GM21619 (cell line): ENCODE results near the gene DACH1.

Source experiments
- ATAC-seq: cut with Tn5 transposase; IDR thresholded peaks from one replicate; pipeline ENCODE4 v1.9.1; 2021; ENCODE audit not compliant: unreplicated experiment

Gene DACH1

GRCh38 chr13:71593566-71593965, 273.4 kb downstream of the DACH1 start:
- no peak for ATAC-seq

- no peak for ATAC-seq
Observed at GRCh38 chr13:71591374-71591773, 275.6 kb downstream of the DACH1 start.

- no peak for ATAC-seq
Observed at GRCh38 chr13:71590654-71591148, 276.3 kb downstream of the DACH1 start.

DNA sequence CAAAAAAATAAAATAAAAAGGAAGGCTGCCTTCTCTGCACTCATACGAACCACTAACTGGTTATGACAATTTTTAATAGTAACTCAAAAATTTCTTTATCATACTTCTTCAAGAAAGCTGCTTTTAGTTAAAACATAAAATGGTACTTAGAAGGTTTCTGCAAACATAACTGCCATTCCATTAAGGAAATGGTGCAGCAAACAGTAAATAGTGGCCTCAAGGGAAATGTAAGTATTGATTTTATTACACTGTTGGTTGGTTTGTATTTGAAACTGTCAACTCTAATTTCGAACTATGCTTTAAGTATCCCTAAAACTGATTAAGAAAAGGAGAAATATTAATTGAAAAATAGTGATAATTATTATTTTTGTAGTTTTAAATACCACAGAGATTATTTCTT, 278.0 kb downstream of the DACH1 start:
- no peak for ATAC-seq

GRCh38 chr13:71587817-71588216, 279.2 kb downstream of the DACH1 start:
- no peak for ATAC-seq

DNA sequence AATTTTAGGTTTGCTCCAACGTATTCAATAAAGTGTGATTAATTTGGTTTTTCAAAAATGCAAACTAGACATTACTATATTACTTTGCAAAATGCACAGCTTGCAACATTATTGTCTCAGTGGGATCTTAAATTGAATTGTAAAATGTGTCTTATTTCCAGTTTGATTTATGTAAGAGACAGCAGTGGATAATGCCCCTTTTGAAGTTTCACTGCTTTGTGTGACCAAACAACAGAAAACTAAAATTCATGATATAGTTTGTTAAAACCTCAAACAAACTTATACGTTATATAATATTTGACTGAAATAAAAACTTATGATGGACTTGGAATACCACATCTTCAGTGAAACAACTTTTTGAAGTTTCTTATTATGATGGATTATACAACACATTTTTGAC, 279.8 kb downstream of the DACH1 start:
- ATAC-seq: no peak

- no peak for ATAC-seq
Observed at GRCh38 chr13:71583581-71583980, 283.4 kb downstream of the DACH1 start.

GRCh38 chr13:71580614-71581013, 286.4 kb downstream of the DACH1 start:
- no peak for ATAC-seq

DNA sequence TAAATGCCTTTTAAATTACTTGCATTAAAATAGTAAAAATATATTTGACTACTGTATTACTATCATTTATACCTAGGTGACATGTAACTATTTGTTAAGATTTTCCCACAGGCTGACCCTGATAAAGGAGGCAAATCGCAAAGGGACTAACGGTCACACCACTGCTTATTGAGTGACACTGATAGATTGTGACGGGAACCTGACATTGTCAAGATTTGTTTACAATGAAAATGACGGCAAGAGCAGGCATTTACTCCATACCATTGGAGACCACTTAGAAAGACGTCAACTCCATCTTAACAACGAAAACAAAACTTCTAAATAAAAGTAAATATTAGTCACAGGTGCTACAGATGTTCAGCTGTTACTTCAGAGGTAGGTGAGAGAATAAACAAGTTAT, 289.0 kb downstream of the DACH1 start:
- no peak for ATAC-seq

- no peak for ATAC-seq
Observed at GRCh38 chr13:71577127-71577526, 289.9 kb downstream of the DACH1 start.

DNA sequence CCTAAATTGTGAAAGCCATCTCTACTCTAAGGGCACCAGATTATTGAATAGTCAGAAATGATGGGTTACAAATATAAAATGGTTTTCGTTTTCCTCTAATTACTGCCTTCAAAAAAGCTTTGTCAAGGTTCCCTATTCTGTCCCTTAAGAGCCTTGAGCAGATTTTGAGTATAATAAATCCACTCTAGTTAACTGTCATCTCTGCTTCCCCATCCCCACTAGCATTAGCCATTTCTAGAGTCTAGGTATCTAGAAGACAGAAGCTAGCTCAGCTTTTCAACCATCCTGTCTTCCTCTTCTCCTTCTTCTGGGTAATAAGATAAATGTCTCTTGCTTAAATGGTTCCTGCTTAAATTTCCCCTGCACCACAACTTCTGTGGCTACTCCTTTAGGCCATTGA, 290.4 kb downstream of the DACH1 start:
- ATAC-seq: no peak

DNA sequence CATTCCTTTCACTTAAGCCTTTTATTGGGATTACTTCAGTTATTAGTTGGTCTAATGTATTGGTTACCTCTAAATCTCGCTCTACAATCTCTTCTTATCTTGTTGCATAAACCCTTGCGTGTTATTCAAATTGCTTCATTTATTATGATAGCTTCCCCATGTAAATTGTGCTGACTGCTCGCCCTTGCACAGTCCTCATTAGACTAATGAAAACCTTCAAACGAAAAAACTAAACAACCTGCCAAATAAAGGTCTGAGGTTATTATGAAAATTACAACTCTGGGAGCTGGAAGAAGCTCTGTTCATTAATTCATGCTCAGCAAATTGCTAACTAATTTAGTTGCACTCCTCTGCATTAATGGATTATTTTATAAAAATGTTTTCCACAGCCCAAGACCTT, 320.1 kb downstream of the DACH1 start:
- no peak for ATAC-seq

DNA sequence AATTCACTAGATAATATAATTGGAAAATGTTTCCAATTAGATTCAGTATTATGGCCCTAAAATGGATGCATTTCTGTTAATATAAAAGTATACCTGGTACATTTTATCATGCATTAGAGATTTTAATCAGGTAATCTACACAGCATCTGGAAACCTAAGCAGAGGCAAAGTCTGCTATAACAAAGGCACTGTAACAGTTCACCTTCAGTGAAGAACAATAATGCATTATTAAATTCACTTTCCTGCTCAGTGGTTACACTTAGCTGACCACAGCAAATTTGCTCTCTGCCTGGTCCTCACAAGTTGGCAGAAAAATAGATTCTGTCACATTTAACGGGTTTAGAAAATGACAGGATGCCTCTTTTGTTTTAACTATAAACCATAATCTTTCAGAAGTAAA, 326.9 kb downstream of the DACH1 start:
- no peak for ATAC-seq

DNA sequence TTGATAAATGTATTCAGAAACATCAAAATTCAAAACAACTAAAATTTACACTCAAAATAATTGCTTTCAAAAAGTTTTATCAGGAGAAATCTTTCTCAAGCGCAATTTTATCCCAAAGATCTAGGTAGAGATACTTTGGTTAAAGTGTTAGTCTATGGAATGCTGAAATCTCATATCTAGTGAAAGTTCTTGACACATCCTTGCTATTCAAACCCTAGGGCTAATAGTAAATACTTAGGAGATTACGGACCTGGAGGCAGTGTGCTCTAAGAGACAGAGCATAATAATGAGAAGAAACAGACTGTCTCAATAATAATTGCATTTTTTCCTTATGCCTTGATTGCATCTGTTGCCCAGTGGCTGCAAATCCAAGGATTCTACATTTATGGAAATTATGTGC, 330.8 kb downstream of the DACH1 start:
- ATAC-seq: no peak

DNA sequence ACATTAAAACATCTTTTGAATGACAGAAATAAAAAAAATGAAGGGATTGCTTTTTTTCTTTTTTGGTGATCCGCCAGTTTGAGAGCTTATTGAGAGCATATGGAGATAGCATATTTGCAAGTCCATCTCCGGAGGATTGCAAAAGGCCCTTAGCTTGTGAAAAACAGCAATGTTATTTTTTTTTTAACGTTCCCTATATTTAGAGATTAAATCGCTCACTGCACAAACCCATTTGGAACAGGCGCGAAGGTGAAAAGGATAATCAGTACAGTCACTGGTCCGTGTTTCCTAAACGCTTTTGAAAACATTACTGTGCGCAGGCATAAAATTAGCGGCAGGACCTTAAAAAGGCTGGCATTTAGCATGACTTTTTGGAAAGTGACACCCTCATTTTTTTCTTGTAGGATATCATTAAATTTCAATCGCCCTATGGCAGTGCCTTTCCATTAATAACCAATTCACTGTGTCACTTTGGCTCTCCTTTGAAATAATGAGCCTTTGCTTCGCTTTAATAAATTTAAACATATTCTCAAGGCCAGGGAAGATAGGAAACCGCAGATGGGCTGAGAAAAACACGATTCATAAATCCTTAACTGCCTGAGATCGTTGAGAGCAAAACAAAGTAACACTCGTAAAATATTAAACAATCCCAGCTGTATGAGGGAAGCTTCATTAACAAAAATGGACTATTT, 342.2 kb downstream of the DACH1 start:
- ATAC-seq: no peak

GRCh38 chr13:71524245-71524612, 342.8 kb downstream of the DACH1 start:
- ATAC-seq: no peak

GRCh38 chr13:71522941-71523526, 344.0 kb downstream of the DACH1 start:
- ATAC-seq: no peak

- ATAC-seq: no peak
Observed at GRCh38 chr13:71517004-71517403, 350.0 kb downstream of the DACH1 start.

GRCh38 chr13:71516521-71516920, 350.5 kb downstream of the DACH1 start:
- ATAC-seq: no peak

- no peak for ATAC-seq
Observed at GRCh38 chr13:71515744-71516038, 351.3 kb downstream of the DACH1 start.

GRCh38 chr13:71514900-71515743, 351.9 kb downstream of the DACH1 start:
- ATAC-seq: no peak

DNA sequence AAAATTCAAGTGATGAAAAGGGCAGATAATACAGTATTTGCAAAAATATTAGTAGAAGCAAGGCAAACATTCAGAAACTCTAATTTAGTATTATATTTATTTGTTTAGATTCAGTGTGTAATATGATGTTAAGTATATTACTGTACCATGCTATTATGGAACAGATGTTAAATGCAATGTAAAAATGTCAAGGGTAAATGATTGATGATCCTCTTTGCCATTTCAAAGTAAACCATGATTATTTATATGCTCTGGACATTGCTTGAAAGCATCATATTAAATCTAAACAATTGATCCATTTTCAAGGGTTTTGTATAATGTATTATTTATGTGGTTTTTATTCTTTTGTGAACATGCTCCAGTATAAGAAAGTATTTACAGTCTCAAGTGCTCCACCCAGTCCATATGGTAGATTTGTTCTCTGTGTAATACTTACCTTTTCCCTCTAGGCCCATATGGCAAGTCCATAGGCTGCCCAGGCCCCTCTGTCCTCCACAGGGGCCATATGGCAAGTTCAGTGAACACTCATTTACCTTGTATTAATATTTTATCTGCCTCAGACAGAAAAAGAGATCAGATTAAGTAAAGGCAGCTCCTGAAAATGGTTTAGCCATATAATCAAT, 353.5 kb downstream of the DACH1 start:
- ATAC-seq: no peak
